ENCODE data around the gene PGP. TPM values are rescaled to one million over a fixed set of nuclear protein-coding genes. Genes with fewer than 3 reads are reported as not detected.

Gene PGP
- total and polyA plus RNA-seq, 5 donors from 2014 or later: 6.1 to 14.2 (median 10.1) TPM

DNA sequence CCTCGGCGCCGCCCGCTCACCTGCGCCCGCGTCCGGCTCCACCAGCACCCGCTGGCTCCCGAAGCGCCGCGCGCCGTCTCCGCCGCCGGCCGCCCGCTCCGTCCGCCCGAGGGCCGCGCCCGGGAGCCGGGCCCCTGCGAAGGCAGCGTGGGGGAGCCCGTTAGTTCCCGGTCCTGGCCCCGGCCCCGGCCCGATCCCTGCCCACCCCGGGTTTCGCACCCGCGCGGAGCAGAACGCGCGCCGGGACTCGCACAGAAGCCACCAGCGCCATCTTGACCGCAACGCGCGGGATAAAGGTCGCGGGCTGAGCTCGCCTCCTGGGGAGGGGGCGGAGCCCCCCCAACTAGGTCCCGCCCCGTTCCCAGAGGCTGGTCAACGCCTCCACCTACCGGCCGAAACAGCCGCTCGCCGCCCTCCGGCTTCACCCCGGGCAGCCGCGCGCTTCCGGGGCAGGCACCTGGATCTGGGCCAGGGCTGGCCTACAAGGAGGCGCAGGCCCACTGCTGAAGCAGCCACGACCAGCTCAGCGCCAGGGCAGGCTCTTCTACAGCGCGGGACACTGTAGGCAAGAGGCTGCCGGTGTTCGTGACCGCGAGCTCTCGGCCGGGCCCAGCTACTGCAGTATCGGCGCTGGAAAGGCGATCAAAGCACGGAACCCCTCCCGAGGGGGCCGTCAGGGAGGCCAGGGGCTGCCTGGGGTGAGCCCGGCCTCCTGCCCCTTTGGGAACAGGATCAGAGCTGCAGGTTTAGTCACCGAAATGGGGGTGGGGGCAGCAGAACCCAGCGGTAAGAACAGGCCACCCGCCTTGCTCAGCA lies 36.9 kb upstream of the PGP start, which contains the start of gene ECI1:
Gene ECI1 (minus strand): TSS at position 292 of the 816 bp plus-strand sequence. CDS start 21 bp downstream, at position 271.
- Histone ChIP-seq H3K27me3 (ENCODE audit: control insufficient read depth, insufficient read depth, low read length) (no peaks in the 10 kb centered on the region), H3K4me1 (ENCODE audit: control insufficient read depth, insufficient read depth, low read length, poor library complexity, severe bottlenecking) (peaks cover 9% of the 10 kb centered on the region), H3K4me3 (ENCODE audit: low read depth, low read length) (peak within 1 kb of the TSS; percentile 65), H3K36me3 (ENCODE audit: control insufficient read depth, insufficient read depth, low read length) (peaks cover 24% of the 10 kb centered on the region), H3K9me3 (ENCODE audit: control insufficient read depth in 2 of 2, low read length in 2 of 2) (no peaks in the 10 kb centered on the region), H3K27ac (ENCODE audit: insufficient read depth, low read length, poor library complexity, severe bottlenecking) (peak within 1 kb of the TSS; percentile 73)
- H3K36me3 Mint-ChIP-seq: peaks cover 15% of the 10 kb centered on the region
- no peaks in the 10 kb centered on the region for H3K9me3 Mint-ChIP-seq
- DNase-seq (peak; percentile 73 to 86 (median 76)), ATAC-seq (ENCODE audit: low read depth in 2 of 2) (peak; percentile 79 to 84)
- H3K27ac Mint-ChIP-seq: peak within 1 kb of the TSS; percentile 86 to 92 (median 89)
- no peaks in the 10 kb centered on the region for H3K27me3 Mint-ChIP-seq
- H3K4me3 Mint-ChIP-seq: peak within 1 kb of the TSS; percentile 90 to 97 (median 92)
- peaks cover 0 to 11% (median under 1%) of the 10 kb centered on the region in 4 donors for H3K4me1 Mint-ChIP-seq

DNA sequence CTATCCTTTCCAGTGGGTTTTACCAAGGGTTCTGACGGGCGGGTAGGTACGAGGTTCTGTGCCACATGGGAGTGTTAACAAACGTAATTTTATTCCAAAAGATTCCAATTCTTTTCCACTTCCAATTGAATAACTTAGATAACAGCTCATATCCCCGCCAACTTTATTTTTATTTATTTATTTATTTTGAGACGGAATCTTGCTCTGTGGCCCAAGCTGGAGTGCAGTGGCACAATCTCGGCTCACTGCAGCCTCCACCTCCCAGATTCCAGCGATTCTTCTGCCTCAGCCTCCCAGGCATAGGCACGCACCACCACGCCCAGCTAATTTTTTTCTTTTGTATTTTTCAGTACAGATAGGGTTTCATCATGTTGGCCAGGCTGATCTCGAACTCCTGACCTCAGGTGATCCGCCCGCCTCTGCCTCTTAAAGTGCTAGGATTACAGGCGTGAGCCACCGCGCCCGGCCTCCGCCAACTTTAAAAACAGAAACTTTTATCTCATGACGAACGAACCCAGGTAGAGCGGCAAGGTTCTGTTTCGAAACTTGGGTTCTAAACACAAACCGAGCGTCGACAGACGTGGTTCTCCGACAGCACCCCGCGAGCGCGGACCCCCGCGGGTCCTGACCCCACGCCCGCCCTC lies 36.1 kb upstream of the PGP start:
- H3K27ac ChIP-seq (ENCODE audit: insufficient read depth, low read length, poor library complexity, severe bottlenecking): peak overlapping the region; percentile 73
- peak overlapping the region; percentile 65 for H3K4me3 ChIP-seq (ENCODE audit: low read depth, low read length)
- Mint-ChIP-seq H3K27ac (peak overlapping the region; percentile 86 to 92 (median 89)), H3K27me3 (no peaks in the 10 kb centered on the region), H3K9me3 (no peaks in the 10 kb centered on the region), H3K36me3 (peaks cover 9% of the 10 kb centered on the region), H3K4me3 (peak overlapping the region; percentile 90 to 97 (median 92)), H3K4me1 (peaks cover 0 to 11% (median under 1%) of the 10 kb centered on the region in 4 donors)
- DNase-seq: peak in 2 of 3 donors; percentile 29 to 68
- peaks cover 9% of the 10 kb centered on the region for H3K4me1 ChIP-seq (ENCODE audit: control insufficient read depth, insufficient read depth, low read length, poor library complexity, severe bottlenecking)
- H3K9me3 ChIP-seq (ENCODE audit: control insufficient read depth in 2 of 2, low read length in 2 of 2): no peaks in the 10 kb centered on the region
- ATAC-seq (ENCODE audit: low read depth in 2 of 2): peak; percentile 3 to 18
- no peaks in the 10 kb centered on the region for H3K27me3 ChIP-seq (ENCODE audit: control insufficient read depth, insufficient read depth, low read length)
- peaks cover 24% of the 10 kb centered on the region for H3K36me3 ChIP-seq (ENCODE audit: control insufficient read depth, insufficient read depth, low read length)

DNA sequence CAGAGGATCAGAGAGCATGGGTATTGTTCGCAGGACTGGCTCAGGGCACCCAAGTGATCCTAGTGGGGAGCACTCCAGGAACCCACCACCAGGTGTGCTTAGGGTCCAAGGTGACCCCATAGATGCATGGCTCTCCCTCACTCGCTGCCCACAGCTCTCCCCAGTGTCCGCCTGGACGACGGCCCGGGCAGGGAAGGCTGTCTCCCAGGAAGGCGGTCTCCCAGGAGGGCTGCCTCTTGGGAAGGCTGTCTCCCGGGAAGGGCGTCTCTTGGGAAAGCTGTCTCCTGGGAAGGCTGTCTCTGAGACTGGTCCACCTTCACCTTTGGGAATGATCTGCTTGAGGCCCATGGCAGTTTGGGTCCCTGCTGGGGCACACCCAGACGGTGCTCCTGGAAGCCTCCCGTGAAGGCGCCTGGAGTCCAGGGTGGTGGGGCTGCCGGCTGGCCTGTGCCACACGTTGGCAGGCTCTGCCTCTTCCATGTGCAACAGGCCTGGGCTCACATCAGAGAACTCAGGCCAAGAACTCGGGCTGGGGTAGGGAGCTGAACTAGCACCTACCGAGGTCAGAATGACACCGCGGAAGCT lies 31.8 kb upstream of the PGP start:
- peaks cover 4% of the 10 kb centered on the region for H3K36me3 Mint-ChIP-seq
- peaks cover 19% of the 10 kb centered on the region for H3K36me3 ChIP-seq (ENCODE audit: control insufficient read depth, insufficient read depth, low read length)
- DNase-seq: no peak
- no peak overlapping the region for H3K4me3 Mint-ChIP-seq
- H3K4me3 ChIP-seq (ENCODE audit: low read depth, low read length): no peak overlapping the region
- peaks cover 0 to 9% (median under 1%) of the 10 kb centered on the region in 4 donors for H3K4me1 Mint-ChIP-seq
- no peak overlapping the region for H3K27ac Mint-ChIP-seq
- ATAC-seq (ENCODE audit: low read depth in 2 of 2): no peak
- no peaks in the 10 kb centered on the region for H3K9me3 ChIP-seq (ENCODE audit: control insufficient read depth in 2 of 2, low read length in 2 of 2)
- no peaks in the 10 kb centered on the region for H3K27me3 Mint-ChIP-seq
- H3K9me3 Mint-ChIP-seq: peaks cover 0 to 1% (median 0%) of the 10 kb centered on the region in 7 donors
- peaks cover 9% of the 10 kb centered on the region for H3K4me1 ChIP-seq (ENCODE audit: control insufficient read depth, insufficient read depth, low read length, poor library complexity, severe bottlenecking)
- no peak overlapping the region for H3K27ac ChIP-seq (ENCODE audit: insufficient read depth, low read length, poor library complexity, severe bottlenecking)
- H3K27me3 ChIP-seq (ENCODE audit: control insufficient read depth, insufficient read depth, low read length): no peaks in the 10 kb centered on the region

DNA sequence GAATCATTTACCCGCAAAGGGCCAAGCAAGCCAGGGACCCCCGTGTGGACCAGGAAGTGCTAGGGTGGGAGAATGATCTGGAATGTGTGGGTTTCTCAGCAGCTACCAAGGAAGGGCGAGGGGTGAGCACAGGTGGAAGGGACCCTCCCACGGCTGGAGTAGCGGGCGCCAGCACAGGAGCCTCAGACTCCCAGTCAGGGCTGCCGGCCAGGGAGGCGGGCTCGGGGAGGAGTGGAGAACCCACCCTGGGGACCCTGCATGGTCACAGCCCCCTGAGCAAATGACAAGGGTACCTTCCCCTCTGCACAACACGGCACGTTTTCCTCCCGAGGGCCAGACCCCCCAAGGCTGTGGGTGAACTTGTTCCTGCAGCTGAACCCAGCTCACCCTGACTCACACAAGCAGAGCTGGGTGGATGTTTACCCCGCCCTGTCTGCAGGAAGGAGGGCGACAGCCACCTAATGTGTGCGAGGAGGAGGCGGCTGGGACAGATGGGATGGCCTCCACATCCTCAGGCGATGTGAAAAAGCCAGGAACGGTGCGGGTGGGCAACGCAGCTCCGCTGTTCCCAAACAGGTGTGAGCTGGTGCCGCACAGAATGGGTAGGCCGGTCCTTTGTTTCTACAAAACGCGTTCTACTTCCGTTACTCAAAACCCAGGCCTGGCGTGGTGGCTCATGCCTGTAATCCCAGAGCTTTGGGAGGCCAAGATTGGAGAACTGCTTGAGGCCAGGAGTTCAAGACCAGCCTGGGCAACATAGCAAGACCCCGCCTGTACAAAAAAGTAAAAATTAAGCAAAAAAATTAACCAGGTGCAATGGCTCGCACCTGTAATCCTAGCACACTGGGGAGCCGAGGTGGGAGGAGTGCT lies 30.5 kb upstream of the PGP start:
- Histone ChIP-seq H3K36me3 (ENCODE audit: control insufficient read depth, insufficient read depth, low read length) (peaks cover 19% of the 10 kb centered on the region), H3K27ac (ENCODE audit: insufficient read depth, low read length, poor library complexity, severe bottlenecking) (no peak overlapping the region), H3K4me1 (ENCODE audit: control insufficient read depth, insufficient read depth, low read length, poor library complexity, severe bottlenecking) (peaks cover 2% of the 10 kb centered on the region), H3K27me3 (ENCODE audit: control insufficient read depth, insufficient read depth, low read length) (no peaks in the 10 kb centered on the region), H3K9me3 (ENCODE audit: control insufficient read depth in 2 of 2, low read length in 2 of 2) (no peaks in the 10 kb centered on the region), H3K4me3 (ENCODE audit: low read depth, low read length) (no peak overlapping the region)
- Mint-ChIP-seq H3K4me1 (peaks cover 0 to 3% (median 0%) of the 10 kb centered on the region in 4 donors), H3K9me3 (peaks cover 0 to 1% (median 0%) of the 10 kb centered on the region in 7 donors), H3K36me3 (peaks cover 4% of the 10 kb centered on the region), H3K4me3 (no peak overlapping the region), H3K27ac (no peak overlapping the region), H3K27me3 (no peaks in the 10 kb centered on the region)
- ATAC-seq (ENCODE audit: low read depth in 2 of 2): no peak
- DNase-seq: no peak

DNA sequence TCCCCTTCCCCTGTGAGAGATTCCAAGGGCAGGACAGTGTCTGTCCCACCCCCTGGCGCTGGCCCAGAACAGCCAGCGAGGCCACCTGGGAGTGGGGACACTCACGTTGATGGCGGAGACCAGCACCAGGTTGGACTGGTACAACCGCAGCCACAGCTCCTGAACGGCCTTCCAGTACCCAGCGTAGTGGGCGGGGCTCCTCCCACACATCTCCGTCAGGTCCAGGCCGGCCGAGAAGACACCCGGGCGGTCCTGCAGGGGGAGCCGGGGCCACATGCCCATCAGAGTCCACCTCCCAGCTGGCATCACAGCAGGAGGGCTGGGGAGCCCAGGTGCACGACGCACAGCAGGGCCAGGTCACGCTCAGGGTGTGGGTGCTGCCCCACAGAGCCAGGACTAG lies 29.7 kb upstream of the PGP start:
- no peak overlapping the region for H3K27ac ChIP-seq (ENCODE audit: insufficient read depth, low read length, poor library complexity, severe bottlenecking)
- no peak overlapping the region for H3K27ac Mint-ChIP-seq

DNA sequence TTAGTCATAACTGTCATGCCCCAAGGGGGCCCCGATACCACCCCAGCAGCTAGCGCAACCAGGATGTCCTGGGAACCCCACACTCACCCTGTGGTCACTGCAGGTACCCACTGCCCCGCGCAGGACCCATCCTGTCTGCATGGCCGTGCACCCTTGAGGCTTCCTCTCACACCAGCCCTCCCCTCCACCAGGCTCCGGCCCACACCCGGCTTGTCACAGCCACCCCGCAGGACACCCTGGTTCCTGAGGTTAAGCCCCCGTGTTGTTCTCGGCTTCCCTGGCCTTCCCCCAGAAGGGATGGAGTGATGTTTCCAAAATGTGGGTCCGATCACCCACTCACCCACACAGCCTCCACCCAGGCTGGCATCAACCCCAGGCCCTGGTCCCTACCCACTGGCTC lies 29.1 kb upstream of the PGP start:
- H3K9me3 Mint-ChIP-seq: peaks cover 0 to 1% (median 0%) of the 10 kb centered on the region in 7 donors
- Histone ChIP-seq H3K9me3 (ENCODE audit: control insufficient read depth in 2 of 2, low read length in 2 of 2) (no peaks in the 10 kb centered on the region), H3K27me3 (ENCODE audit: control insufficient read depth, insufficient read depth, low read length) (no peaks in the 10 kb centered on the region), H3K4me1 (ENCODE audit: control insufficient read depth, insufficient read depth, low read length, poor library complexity, severe bottlenecking) (no peaks in the 10 kb centered on the region), H3K4me3 (ENCODE audit: low read depth, low read length) (no peak overlapping the region), H3K27ac (ENCODE audit: insufficient read depth, low read length, poor library complexity, severe bottlenecking) (no peak overlapping the region), H3K36me3 (ENCODE audit: control insufficient read depth, insufficient read depth, low read length) (peaks cover 19% of the 10 kb centered on the region)
- no peaks in the 10 kb centered on the region for H3K4me1 Mint-ChIP-seq
- ATAC-seq (ENCODE audit: low read depth in 2 of 2) (no peak), DNase-seq (no peak)
- no peaks in the 10 kb centered on the region for H3K27me3 Mint-ChIP-seq
- no peak overlapping the region for H3K4me3 Mint-ChIP-seq
- no peak overlapping the region for H3K27ac Mint-ChIP-seq
- peaks cover 4% of the 10 kb centered on the region for H3K36me3 Mint-ChIP-seq

More for the DNA sequence above, 29.7 kb upstream of the PGP start:
- H3K4me3 ChIP-seq (ENCODE audit: low read depth, low read length): no peak overlapping the region
- DNase-seq (no peak), ATAC-seq (ENCODE audit: low read depth in 2 of 2) (no peak)
- H3K36me3 ChIP-seq (ENCODE audit: control insufficient read depth, insufficient read depth, low read length): peaks cover 19% of the 10 kb centered on the region
- Mint-ChIP-seq H3K4me1 (no peaks in the 10 kb centered on the region), H3K27me3 (no peaks in the 10 kb centered on the region), H3K36me3 (peaks cover 4% of the 10 kb centered on the region), H3K9me3 (peaks cover 0 to 1% (median 0%) of the 10 kb centered on the region in 7 donors), H3K4me3 (no peak overlapping the region)
- H3K27me3 ChIP-seq (ENCODE audit: control insufficient read depth, insufficient read depth, low read length): no peaks in the 10 kb centered on the region
- no peaks in the 10 kb centered on the region for H3K9me3 ChIP-seq (ENCODE audit: control insufficient read depth in 2 of 2, low read length in 2 of 2)
- H3K4me1 ChIP-seq (ENCODE audit: control insufficient read depth, insufficient read depth, low read length, poor library complexity, severe bottlenecking): no peaks in the 10 kb centered on the region

DNA sequence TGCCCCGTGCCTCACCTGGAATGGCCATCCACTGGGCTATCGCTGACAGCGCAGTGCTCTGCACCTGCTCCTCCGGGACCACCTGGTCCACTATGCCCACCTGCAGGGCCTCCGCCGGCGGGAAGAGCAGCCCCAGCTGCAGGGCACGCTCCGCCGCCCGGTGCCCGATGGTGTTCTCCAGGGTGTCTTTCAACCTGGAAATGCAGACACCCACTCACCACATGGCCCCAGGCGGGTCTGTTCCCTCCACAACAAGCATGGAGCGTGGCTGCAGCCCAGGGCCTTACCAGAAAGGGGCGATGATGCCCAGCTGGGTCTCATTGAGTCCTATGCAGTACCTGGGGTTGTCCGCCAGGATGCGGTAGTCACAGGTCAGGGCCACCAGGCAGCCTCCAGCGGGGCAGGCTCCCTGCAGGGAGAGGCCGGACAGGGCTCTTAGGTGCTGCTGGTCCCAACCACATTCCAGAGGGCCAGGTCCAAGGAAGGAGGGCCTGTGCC lies 28.4 kb upstream of the PGP start:
- no peaks in the 10 kb centered on the region for H3K27me3 Mint-ChIP-seq
- no peaks in the 10 kb centered on the region for H3K4me1 Mint-ChIP-seq
- no peak overlapping the region for H3K4me3 Mint-ChIP-seq
- no peaks in the 10 kb centered on the region for H3K9me3 ChIP-seq (ENCODE audit: control insufficient read depth in 2 of 2, low read length in 2 of 2)
- peaks cover 19% of the 10 kb centered on the region for H3K36me3 ChIP-seq (ENCODE audit: control insufficient read depth, insufficient read depth, low read length)
- H3K27me3 ChIP-seq (ENCODE audit: control insufficient read depth, insufficient read depth, low read length): no peaks in the 10 kb centered on the region
- H3K36me3 Mint-ChIP-seq: peaks cover 4% of the 10 kb centered on the region
- H3K27ac Mint-ChIP-seq: no peak overlapping the region
- no peaks in the 10 kb centered on the region for H3K4me1 ChIP-seq (ENCODE audit: control insufficient read depth, insufficient read depth, low read length, poor library complexity, severe bottlenecking)
- DNase-seq (no peak), ATAC-seq (ENCODE audit: low read depth in 2 of 2) (no peak)
- H3K27ac ChIP-seq (ENCODE audit: insufficient read depth, low read length, poor library complexity, severe bottlenecking): no peak overlapping the region
- H3K9me3 Mint-ChIP-seq: peaks cover 0 to 1% (median 0%) of the 10 kb centered on the region in 7 donors
- H3K4me3 ChIP-seq (ENCODE audit: low read depth, low read length): no peak overlapping the region
